ENCODE measurements around the gene SLAMF1.

The SLAMF1 gene

DNA sequence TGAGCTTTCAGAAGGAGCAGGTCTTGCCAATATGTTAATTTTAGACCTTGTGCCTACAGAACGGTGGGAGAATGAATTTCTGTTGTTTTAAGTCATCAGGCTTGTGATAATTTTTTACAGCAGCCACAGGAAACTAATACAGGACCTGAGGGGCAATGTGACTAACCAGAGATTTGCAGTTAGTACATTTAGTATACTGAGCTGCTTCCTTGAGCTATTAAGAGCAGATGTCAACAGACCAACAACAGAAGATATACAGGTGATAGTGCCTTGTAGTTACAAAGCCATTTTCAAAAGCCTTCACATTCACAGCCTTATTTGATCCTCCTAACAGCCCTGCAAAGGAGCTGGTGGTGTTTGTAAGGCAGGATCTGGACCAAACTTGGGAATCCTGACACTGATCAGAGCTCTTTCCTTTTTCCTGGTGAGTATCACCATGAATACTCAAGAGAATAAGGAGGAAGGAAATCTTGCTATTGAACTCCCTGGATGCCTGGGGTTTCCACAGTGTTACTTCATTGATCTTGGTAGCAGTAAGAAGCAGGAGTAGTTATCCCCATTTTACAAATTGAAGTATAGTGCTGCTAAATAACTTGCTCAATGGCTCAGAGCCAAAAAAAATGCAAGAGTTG is 4.7 kb upstream of the SLAMF1 start:
- in situ Hi-C loops (cut with HindIII; ENCODE audit: low sequenced_read_pairs): no loop called here
- TF ChIP-seq, protein P1, sequence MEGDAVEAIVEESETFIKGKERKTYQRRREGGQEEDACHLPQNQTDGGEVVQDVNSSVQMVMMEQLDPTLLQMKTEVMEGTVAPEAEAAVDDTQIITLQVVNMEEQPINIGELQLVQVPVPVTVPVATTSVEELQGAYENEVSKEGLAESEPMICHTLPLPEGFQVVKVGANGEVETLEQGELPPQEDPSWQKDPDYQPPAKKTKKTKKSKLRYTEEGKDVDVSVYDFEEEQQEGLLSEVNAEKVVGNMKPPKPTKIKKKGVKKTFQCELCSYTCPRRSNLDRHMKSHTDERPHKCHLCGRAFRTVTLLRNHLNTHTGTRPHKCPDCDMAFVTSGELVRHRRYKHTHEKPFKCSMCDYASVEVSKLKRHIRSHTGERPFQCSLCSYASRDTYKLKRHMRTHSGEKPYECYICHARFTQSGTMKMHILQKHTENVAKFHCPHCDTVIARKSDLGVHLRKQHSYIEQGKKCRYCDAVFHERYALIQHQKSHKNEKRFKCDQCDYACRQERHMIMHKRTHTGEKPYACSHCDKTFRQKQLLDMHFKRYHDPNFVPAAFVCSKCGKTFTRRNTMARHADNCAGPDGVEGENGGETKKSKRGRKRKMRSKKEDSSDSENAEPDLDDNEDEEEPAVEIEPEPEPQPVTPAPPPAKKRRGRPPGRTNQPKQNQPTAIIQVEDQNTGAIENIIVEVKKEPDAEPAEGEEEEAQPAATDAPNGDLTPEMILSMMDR (IDR thresholded peaks at IDR 0.05; ENCODE audit: low read depth, low read length, missing control alignments): no peak
- no peak overlapping the region for H3K4me3 ChIP-seq (ENCODE audit: low read depth, low read length)
- no peak for DNase-seq (ENCODE audit: low read depth)

DNA sequence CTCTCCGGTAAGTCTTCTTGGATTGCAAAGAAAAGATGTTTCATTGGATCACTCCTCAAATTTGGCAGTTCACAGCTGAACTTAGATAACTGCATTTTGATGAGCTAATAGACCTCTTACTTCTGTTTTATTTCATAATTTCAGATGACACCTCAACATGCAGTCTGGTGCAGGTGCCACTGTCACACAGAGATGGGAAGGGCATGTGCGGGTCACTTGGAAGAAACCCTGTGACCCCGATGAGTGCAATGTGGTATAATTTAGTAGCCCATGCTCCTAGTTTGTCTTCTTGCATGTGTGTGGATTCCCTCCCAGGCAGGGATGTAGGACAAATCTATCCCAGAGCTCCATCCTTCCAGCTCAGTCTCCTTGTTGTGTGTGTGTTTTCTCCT is 481 bp upstream of the SLAMF1 start:
- DNase-seq (ENCODE audit: low read depth): no peak
- TF ChIP-seq, protein P1 (IDR thresholded peaks at IDR 0.05; ENCODE audit: low read depth, low read length, missing control alignments): no peak
- no peak overlapping the region for H3K4me3 ChIP-seq (ENCODE audit: low read depth, low read length)
- in situ Hi-C loops (cut with HindIII; ENCODE audit: low sequenced_read_pairs): no loop called here

DNA sequence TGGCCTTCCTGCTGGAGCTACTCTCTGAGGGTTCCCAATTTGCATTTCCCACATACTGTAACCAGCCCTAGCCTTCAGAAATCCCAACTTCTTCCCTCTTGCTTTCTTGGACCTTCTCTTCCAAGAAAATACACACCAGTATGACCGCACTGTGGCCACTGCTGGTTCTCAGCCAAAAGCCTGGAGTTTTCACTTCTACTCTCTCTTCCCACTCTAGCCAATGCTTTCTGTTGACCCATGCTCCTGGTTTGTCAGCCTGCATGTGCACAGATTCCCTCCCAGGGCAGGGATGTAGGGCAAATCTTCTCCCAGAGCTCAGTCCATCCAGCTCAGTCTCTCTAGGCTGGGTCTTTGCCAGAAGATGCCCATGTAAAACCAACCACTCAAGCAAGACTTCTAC is 664 bp downstream of the SLAMF1 start:
- no peak for DNase-seq (ENCODE audit: low read depth)
- no peak overlapping the region for H3K4me3 ChIP-seq (ENCODE audit: low read depth, low read length)
- TF ChIP-seq, protein P1 (IDR thresholded peaks at IDR 0.05; ENCODE audit: low read depth, low read length, missing control alignments): no peak
- in situ Hi-C loops (cut with HindIII; ENCODE audit: low sequenced_read_pairs): no loop called here

DNA sequence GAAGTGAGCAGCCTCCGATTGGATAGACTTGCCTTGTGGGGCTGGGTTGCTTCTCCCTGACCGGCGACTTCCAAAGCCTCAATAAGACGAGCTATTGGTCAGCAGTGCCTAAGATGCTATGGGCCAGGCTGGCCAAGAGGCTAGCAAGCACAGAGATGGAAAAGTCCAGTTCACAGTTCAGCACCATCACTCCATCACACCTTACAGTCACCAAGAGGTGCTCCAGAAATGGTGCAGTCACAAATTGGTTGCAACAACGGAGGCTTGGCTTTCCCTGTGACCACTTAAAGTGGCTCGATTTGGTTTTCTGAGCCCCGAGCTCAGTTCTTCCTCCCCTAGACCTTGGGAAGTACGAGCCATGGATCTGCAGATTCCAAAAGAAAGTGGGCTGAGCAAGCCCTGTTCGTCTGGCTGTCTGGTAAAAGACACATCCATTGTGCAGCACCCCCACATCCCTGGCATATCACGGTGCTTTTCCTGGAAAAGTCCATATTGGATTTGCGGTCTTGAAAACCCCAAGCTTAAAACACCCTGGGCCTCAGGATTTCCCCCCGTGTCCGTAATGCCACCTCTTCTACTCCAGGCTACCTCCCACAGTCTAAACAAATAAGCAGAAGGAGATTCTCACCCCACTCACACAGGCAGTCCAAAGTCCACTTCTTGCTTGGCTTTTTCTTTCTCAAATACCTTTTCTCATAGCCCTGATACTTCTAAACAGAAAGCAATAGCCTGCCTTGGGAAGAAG is 1.3 kb downstream of the SLAMF1 start:
- TF ChIP-seq, protein P1 (IDR thresholded peaks at IDR 0.05; ENCODE audit: low read depth, low read length, missing control alignments): no peak
- no peak overlapping the region for H3K4me3 ChIP-seq (ENCODE audit: low read depth, low read length)
- no peak for DNase-seq (ENCODE audit: low read depth)
- in situ Hi-C loops (cut with HindIII; ENCODE audit: low sequenced_read_pairs): no loop called here

DNA sequence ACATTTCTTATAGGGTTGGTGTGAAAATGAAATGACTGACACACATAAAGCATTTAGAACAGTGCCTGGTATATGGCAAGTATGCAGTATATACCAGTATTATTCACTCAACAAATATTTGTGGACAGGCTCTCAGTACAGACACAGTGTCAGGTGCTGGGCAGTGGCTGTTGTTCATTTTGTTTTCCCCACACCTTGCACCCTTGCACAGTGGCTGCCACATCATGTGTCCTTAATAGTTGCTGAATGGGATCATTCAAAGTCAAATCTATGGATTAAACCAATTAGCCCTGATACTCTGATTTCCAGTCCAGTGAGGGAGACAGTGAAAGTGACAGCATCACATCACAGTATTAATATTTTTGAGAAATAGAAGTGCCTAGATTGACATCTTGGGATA is 2.4 kb downstream of the SLAMF1 start:
- DNase-seq (ENCODE audit: low read depth): no peak
- H3K4me3 ChIP-seq (ENCODE audit: low read depth, low read length): no peak overlapping the region
- in situ Hi-C loops (cut with HindIII; ENCODE audit: low sequenced_read_pairs): no loop called here
- TF ChIP-seq, protein P1 (IDR thresholded peaks at IDR 0.05; ENCODE audit: low read depth, low read length, missing control alignments): no peak

DNA sequence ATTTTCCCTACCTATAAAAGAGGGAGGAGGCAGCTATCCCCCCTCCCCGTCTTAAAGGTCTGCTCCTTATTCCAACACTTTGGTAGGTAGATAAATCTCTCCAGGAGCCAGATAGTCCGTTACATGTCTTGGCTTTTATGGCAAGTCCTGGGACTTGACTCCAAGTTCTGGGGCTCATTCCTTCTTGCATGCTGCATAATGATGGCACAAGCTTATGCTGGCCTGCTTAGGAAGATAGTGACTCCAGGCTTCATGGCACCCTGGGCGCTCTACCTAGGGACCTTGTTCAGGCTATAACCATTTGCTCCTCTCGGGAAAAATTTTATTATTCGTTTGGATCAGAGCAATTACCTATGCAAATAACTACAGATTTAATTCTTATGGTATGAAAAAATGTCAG is 3.7 kb downstream of the SLAMF1 start:
- no peak overlapping the region for H3K4me3 ChIP-seq (ENCODE audit: low read depth, low read length)
- in situ Hi-C loops (cut with HindIII; ENCODE audit: low sequenced_read_pairs): no loop called here
- TF ChIP-seq, protein P1 (IDR thresholded peaks at IDR 0.05; ENCODE audit: low read depth, low read length, missing control alignments): no peak
- no peak for DNase-seq (ENCODE audit: low read depth)

Measured in astrocyte of the cerebellum (primary cell).